ENCODE measurements around the gene ZNF668. TPM values are rescaled to one million over a fixed set of nuclear protein-coding genes. Genes with fewer than 3 reads are reported as not detected.
A peak's percentile ranks its signal among the peaks of the same experiment; 100 is the strongest.

Gene ZNF668
- total and polyA plus RNA-seq, 2 of the 13 experiments (the other 11 are each of a cell fraction or from before 2014, with no cell fraction given), result 3.8 to 9.8 TPM

DNA sequence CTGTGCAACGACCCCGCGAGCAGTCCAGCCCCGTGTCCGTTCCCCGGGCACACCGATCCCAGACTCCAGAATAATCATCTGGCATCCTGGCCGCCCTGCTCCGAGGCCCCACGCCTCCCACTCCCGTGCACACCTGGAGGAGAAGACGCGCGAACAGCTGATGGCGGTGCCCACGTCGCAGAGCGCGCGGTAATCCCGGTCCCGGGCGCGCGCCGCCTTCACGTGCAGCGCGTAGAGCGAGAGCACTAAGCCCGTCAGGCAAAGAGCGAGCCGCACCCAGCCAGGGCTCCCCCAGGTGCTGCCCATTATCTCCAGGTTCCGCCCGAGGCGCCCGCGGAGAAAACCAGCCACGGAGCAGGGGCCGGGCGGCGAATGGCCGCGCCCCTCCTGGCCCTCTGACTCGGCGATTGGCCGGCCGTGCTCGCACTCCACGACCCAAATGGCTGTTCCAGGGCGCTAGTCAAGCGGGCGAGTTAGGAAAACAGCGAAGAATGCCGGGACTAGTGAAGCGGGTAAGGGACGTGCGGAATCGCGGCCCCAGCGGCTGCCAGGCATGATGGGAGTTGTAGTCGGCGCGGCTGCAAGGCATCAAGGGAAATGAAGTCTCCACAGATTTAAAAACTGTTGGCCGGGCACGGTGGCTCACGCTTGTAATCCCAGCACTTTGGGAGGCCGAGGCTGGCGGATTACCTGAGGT, 20.5 kb upstream of the ZNF668 start, which contains the start of gene VKORC1 (continued):
- peak; percentile 68 for TF ChIP-seq PRDM15 (CRISPR knock-in tag; IDR thresholded peaks at IDR 0.05)
- TF ChIP-seq HMG20A (CRISPR knock-in tag; IDR thresholded peaks at IDR 0.05; ENCODE audit: borderline replicate concordance), result no peak
- peak; percentile 66; the same call in 1 of the 2 replicates for TF ChIP-seq ZNF776 (CRISPR knock-in tag; IDR thresholded peaks at IDR 0.05)
- TF ChIP-seq SYNCRIP (IDR thresholded peaks at IDR 0.05; ENCODE audit: insufficient read depth, low read depth, low read length), result no peak
- TF ChIP-seq CAMTA2 (CRISPR knock-in tag; IDR thresholded peaks at IDR 0.05; ENCODE audit: borderline replicate concordance), result peak; percentile 83; the same call in 1 of the 2 replicates
- no peak for TF ChIP-seq SP140L (CRISPR knock-in tag; IDR thresholded peaks at IDR 0.05; ENCODE audit: borderline replicate concordance)
- TF ChIP-seq, protein P1, sequence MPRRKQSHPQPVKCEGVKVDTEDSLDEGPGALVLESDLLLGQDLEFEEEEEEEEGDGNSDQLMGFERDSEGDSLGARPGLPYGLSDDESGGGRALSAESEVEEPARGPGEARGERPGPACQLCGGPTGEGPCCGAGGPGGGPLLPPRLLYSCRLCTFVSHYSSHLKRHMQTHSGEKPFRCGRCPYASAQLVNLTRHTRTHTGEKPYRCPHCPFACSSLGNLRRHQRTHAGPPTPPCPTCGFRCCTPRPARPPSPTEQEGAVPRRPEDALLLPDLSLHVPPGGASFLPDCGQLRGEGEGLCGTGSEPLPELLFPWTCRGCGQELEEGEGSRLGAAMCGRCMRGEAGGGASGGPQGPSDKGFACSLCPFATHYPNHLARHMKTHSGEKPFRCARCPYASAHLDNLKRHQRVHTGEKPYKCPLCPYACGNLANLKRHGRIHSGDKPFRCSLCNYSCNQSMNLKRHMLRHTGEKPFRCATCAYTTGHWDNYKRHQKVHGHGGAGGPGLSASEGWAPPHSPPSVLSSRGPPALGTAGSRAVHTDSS (CRISPR knock-in tag; conservative IDR thresholded peaks at IDR 0.05), result 0 out of 2 replicates have a peak, but pooled peaks have one; percentile 36
- peak; percentile 82 for TF ChIP-seq SP4 (CRISPR knock-in tag; IDR thresholded peaks at IDR 0.05)
- no peak for TF ChIP-seq JUNB (CRISPR knock-in tag; IDR thresholded peaks at IDR 0.05; ENCODE audit: borderline replicate concordance)
- TF ChIP-seq ZNF615 (CRISPR knock-in tag; IDR thresholded peaks at IDR 0.05; ENCODE audit: borderline replicate concordance), result peak; percentile 38; the same call in 1 of the 2 replicates
- peak; percentile 71; the same call in 1 of the 2 replicates for TF ChIP-seq ZNF253 (CRISPR knock-in tag; IDR thresholded peaks at IDR 0.05; ENCODE audit: borderline replicate concordance)
- TF ChIP-seq TCF7L2 (IDR thresholded peaks at IDR 0.05; ENCODE audit: low read depth, low read length), result no peak
- TF ChIP-seq ZNF605 (CRISPR knock-in tag; IDR thresholded peaks at IDR 0.05), result peak; percentile 68
- no peak for TF ChIP-seq NR2F6 (IDR thresholded peaks at IDR 0.05)
- TF ChIP-seq NR2F6 (CRISPR knock-in tag; IDR thresholded peaks at IDR 0.05), result peak; percentile 63; the same call in 1 of the 2 replicates
- 0 out of 2 replicates have a peak, but pooled peaks have one; percentile 15 for TF ChIP-seq ZNF879 (CRISPR knock-in tag; IDR thresholded peaks at IDR 0.05)
- peak; percentile 74; the same call in 1 of the 2 replicates for TF ChIP-seq ZNF768 (CRISPR knock-in tag; IDR thresholded peaks at IDR 0.05)
- peak; percentile 22; the same call in 1 of the 2 replicates for TF ChIP-seq SIX4 (CRISPR knock-in tag; IDR thresholded peaks at IDR 0.05)
- TF ChIP-seq CCAR2 (optimal IDR thresholded peaks at IDR 0.05; ENCODE audit: low read depth, low read length), result no peak
- 0 out of 2 replicates have a peak, but pooled peaks have one; percentile 28 for TF ChIP-seq FOXC1 (CRISPR knock-in tag; IDR thresholded peaks at IDR 0.05; ENCODE audit: borderline replicate concordance)
- TF ChIP-seq ZNF296 (CRISPR knock-in tag; conservative IDR thresholded peaks at IDR 0.05), result peak; percentile 52; the same call in 1 of the 2 replicates
- TF ChIP-seq PAWR (CRISPR knock-in tag; IDR thresholded peaks at IDR 0.05; ENCODE audit: borderline replicate concordance), result no peak
- TF ChIP-seq HOXA3 (CRISPR knock-in tag; IDR thresholded peaks at IDR 0.05), result peak; percentile 96
- no peak for TF ChIP-seq ATF1 (CRISPR knock-in tag; IDR thresholded peaks at IDR 0.05)

All from HepG2 (cell line).